NOMO-1 treated with dmso at 0.1 percent for 144 hours (cell line): ENCODE data around the gene FAM169A.
A peak's percentile ranks its signal among the peaks of the same experiment; 100 is the strongest.
"Not testable (repeated sequence)": the region's sequence is repeated elsewhere in the genome, so short reads cannot be mapped to it uniquely, and the experiment has no call there.

Experiments used
- DNase-seq: peaks from one replicate; lab custom pipeline; 2025; ENCODE audit not compliant: unreplicated experiment; lab: John Stamatoyannopoulos, UW

Gene FAM169A

GRCh38 chr5:74801941-74802340 is 64.2 kb downstream of the FAM169A start:
- DNase-seq = no peak

- DNase-seq = no peak
These were observed 65.0 kb downstream of the FAM169A start for GRCh38 chr5:74801197-74801596.

- no peak for DNase-seq
These were observed 66.9 kb downstream of the FAM169A start for GRCh38 chr5:74798977-74799911.

- not testable (repeated sequence) for DNase-seq
These were observed 74.5 kb downstream of the FAM169A start for GRCh38 chr5:74791669-74792068.

GRCh38 chr5:74787424-74787823 is 78.8 kb downstream of the FAM169A start:
- no peak for DNase-seq

- no peak for DNase-seq
These were observed 79.3 kb downstream of the FAM169A start for GRCh38 chr5:74786851-74787250.

- DNase-seq = no peak
These were observed 87.6 kb downstream of the FAM169A start for GRCh38 chr5:74778609-74779008.

- no peak for DNase-seq
These were observed 93.8 kb downstream of the FAM169A start for GRCh38 chr5:74772359-74772758.

- no peak for DNase-seq
These were observed 98.6 kb downstream of the FAM169A start for GRCh38 chr5:74767579-74767913.

GRCh38 chr5:74766849-74767578 is 99.2 kb downstream of the FAM169A start, which contains the start of the genes GFM2 and NSA2:
Gene GFM2 (minus strand): TSS chr5:74767117. CDS start chr5:74763742, 3,375 bp downstream.
Gene NSA2 (plus strand): TSS chr5:74767249. CDS start chr5:74767361, 112 bp downstream.
- peak; percentile 79 for DNase-seq

- peak; percentile 30 for DNase-seq
These were observed 99.8 kb downstream of the FAM169A start for GRCh38 chr5:74766418-74766848.

- DNase-seq = no peak
These were observed 100.3 kb downstream of the FAM169A start for GRCh38 chr5:74765929-74766328.

GRCh38 chr5:74765201-74765600 is 101.0 kb downstream of the FAM169A start:
- DNase-seq = no peak

GRCh38 chr5:74763504-74763903 is 102.7 kb downstream of the FAM169A start:
- no peak for DNase-seq

- no peak for DNase-seq
These were observed 103.6 kb downstream of the FAM169A start for GRCh38 chr5:74762599-74762998.

- DNase-seq = no peak
These were observed 104.9 kb downstream of the FAM169A start for GRCh38 chr5:74761241-74761640.

- not testable (repeated sequence) for DNase-seq
These were observed 117.4 kb downstream of the FAM169A start for GRCh38 chr5:74748742-74749141.

- no peak for DNase-seq
These were observed 127.8 kb downstream of the FAM169A start for GRCh38 chr5:74738406-74738805.

GRCh38 chr5:74736759-74737158 is 129.4 kb downstream of the FAM169A start:
- DNase-seq = no peak
